K562 (cell line): Measurements from ENCODE around the gene PGBD4. TPM values are rescaled to one million over a fixed set of nuclear protein-coding genes. Genes with fewer than 3 reads are reported as not detected.

Source experiments
- EP400 ChIP-seq: fragments of 450-650 bp; IDR thresholded peaks from 2 replicates; pipeline ENCODE4 v1.6.1; 2017; ENCODE audit warnings: antibody characterized with exemption, mild to moderate bottlenecking, moderate library complexity
- HDGF ChIP-seq: fragments of 450-650 bp; IDR thresholded peaks from 2 replicates; pipeline ENCODE4 v1.6.1; 2016
- MCM7 ChIP-seq, 2 experiments: fragments of 450-650 bp; IDR thresholded peaks; 2 replicates each; pipeline ENCODE4 v1.6.1; 2016 to 2018
- NFIX ChIP-seq: fragments of 250-450 bp; sonication (Bioruptor Pico); IDR thresholded peaks from 2 replicates; pipeline ENCODE4 v1.4.0; 2020; ENCODE audit warnings: low read depth, mild to moderate bottlenecking, moderate library complexity
- OTX1 ChIP-seq: fragments of 450-650 bp; formaldehyde crosslinking; IDR thresholded peaks from 2 replicates; pipeline ENCODE4 v1.4.0; 2022; ENCODE audit warnings: mild to moderate bottlenecking
- RBM25 ChIP-seq: fragments of 200-400 bp; formaldehyde crosslinking; IDR thresholded peaks from 2 replicates; pipeline ENCODE4 v1.6.1; 2018; ENCODE audit warnings: low read length, low read depth, moderate library complexity; ENCODE audit not compliant: severe bottlenecking
- RBM34 ChIP-seq: fragments of 200-400 bp; formaldehyde crosslinking; IDR thresholded peaks from 2 replicates; pipeline ENCODE4 v1.6.1; 2018; ENCODE audit warnings: low read length, borderline replicate concordance; ENCODE audit not compliant: insufficient read depth
- RCOR1 ChIP-seq, 2 experiments: IDR thresholded peaks; 2 replicates each; pipeline ENCODE4 v1.6.1; 2012; ENCODE audit warnings: low read depth in 2 of 2, low read length in 2 of 2, borderline replicate concordance in 1 of 2, improper control_type of control experiment in 1 of 2
- REST ChIP-seq, 2 experiments: fragments of 450-650 bp; formaldehyde crosslinking in 1 of 2; IDR thresholded peaks; 2 replicates each; pipeline versions ENCODE4 v1.4.0 to v1.6.1; 2014 to 2020; ENCODE audit warnings: mild to moderate bottlenecking in 2 of 2, borderline replicate concordance in 1 of 2, low read depth in 1 of 2
- SAFB2 ChIP-seq: fragments of 200-400 bp; formaldehyde crosslinking; IDR thresholded peaks from 2 replicates; pipeline ENCODE4 v1.6.1; 2018; ENCODE audit warnings: borderline replicate concordance, low read length, low read depth, moderate library complexity; ENCODE audit not compliant: severe bottlenecking
- SAP30 ChIP-seq: fragments of 200-600 bp; sonication (generic); IDR thresholded peaks from 2 replicates; pipeline ENCODE4 v1.6.1; 2012; ENCODE audit warnings: borderline replicate concordance, low read depth, mild to moderate bottlenecking, moderate library complexity, low read length, control low read depth, inconsistent platforms; ENCODE audit not compliant: insufficient read depth, poor library complexity, severe bottlenecking
- ZC3H8 ChIP-seq: fragments of 450-650 bp; IDR thresholded peaks from 2 replicates; pipeline ENCODE4 v1.6.1; 2017
- ZNF511 ChIP-seq: sonication (generic); formaldehyde crosslinking; IDR thresholded peaks from 2 replicates; pipeline ENCODE4 v1.8.0; 2022; ENCODE audit warnings: mild to moderate bottlenecking, missing genetic modification reagents
- ZNF780A ChIP-seq: fragments of 250-450 bp; sonication (Bioruptor Pico); IDR thresholded peaks from 2 replicates; pipeline ENCODE4 v1.5.0; 2021; ENCODE audit warnings: mild to moderate bottlenecking
- polyA plus RNA-seq, 8 experiments: library from polyadenylated mRNA; depleted of rRNA in 4 of 8; stranded (reverse) in 5 of 8; unstranded in 3 of 8; fragments of >200 nt; fragmentation: Nextera tagmentation in 2 of 8; fragmentation: Illumina TruSeq in 1 of 8; extraction: Ambion mirVana in 2 of 8; extraction: Trizol in 1 of 8; gene quantifications; 2 replicates each; pipeline versions ENCODE4 v1.2.1 to v1.2.3, GENCODE V29; 2011 to 2014; ENCODE audit warnings: inconsistent platforms in 1 of 8, missing spikeins in 1 of 8
- total RNA-seq, 7 experiments: library from RNA; depleted of rRNA in 6 of 7; stranded (reverse); fragments of >200 nt in 6 of 7; fragmentation: Illumina TruSeq in 2 of 7; extraction: Trizol in 2 of 7; gene quantifications; 2 replicates each; pipeline versions ENCODE4 v1.2.1 to v1.2.3, GENCODE V29; 2011 to 2021; ENCODE audit warnings: low replicate concordance in 1 of 7

Gene PGBD4
- total and polyA plus RNA-seq, 9 of the 15 experiments (the other 6 are each of a cell fraction or from before 2014, with no cell fraction given), result 2.1 to 4.9 (median 2.7) TPM

- TF ChIP-seq REST (IDR thresholded peaks at IDR 0.05; ENCODE audit: borderline replicate concordance), result no peak; the same call in 1 of the 2 replicates
- TF ChIP-seq REST (CRISPR knock-in tag; IDR thresholded peaks at IDR 0.05; ENCODE audit: low read depth), result no peak
- no peak for TF ChIP-seq RBM25
- TF ChIP-seq MCM7 (IDR thresholded peaks at IDR 0.05), result no peak
- TF ChIP-seq SAFB2, result no peak
- TF ChIP-seq ZC3H8, result no peak
- no peak for TF ChIP-seq ZNF511 (CRISPR knock-in tag)
- TF ChIP-seq ZNF780A (CRISPR knock-in tag), result no peak
- TF ChIP-seq OTX1, result peak; percentile 35; the same call in 1 of the 2 replicates
- TF ChIP-seq SAP30, result peak; percentile 59
- no peak for TF ChIP-seq NFIX
- no peak for TF ChIP-seq RBM34
- TF ChIP-seq RCOR1 (IDR thresholded peaks at IDR 0.05; ENCODE audit: borderline replicate concordance in 1 of 2, low read depth in 2 of 2, low read length in 2 of 2), result peak in 1 of 2 experiments; percentile 61; a peak in 2 of 4 replicates
- TF ChIP-seq HDGF, result no peak
- TF ChIP-seq EP400, result peak; percentile 88
Measured at GRCh38 chr15:34101366-34102174, at the start of gene PGBD4, which contains the start of gene EMC7 (continued).
